Hippocampal formation (tissue), 2 donors: ENCODE results near the gene CXCR1.
A peak's percentile ranks its signal among the peaks of the same experiment; 100 is the strongest.
"Not testable (repeated sequence)": the region's sequence is repeated elsewhere in the genome, so short reads cannot be mapped to it uniquely, and the experiment has no call there.

Experiments used
- DNase-seq, 2 donors: peaks; one replicate each; lab custom pipeline; 2025; lab: John Stamatoyannopoulos, UW

Gene CXCR1

GRCh38 chr2:218161644-218162043 lies 5.1 kb downstream of the CXCR1 start:
- no peak for DNase-seq

DNA sequence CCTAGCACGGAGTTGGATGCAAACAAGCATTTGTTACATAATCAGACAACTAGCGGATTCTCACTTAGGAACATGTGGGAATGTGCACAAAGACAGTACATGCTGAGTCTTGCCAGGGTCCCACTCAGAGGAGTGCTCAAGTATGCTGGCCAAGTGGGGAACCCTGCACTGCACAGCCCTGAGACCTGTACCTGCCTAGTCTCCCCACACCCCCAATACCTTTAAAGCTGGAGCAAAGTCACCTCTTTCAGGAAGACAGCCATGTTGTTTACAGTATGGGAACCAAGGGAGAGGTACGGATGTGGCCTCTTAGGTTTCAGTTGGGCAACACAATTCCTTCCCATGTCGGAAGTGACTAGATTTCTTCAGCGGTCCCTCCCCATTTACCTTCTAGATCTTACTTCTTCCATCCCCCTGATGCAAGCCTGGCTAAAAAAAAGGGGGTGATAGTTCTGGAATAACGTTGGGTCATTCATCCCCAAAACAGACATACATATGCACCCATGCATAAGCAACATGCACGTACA lies 10.7 kb downstream of the CXCR1 start:
- DNase-seq: no peak

GRCh38 chr2:218152777-218153176 lies 14.0 kb downstream of the CXCR1 start:
- DNase-seq: no peak

GRCh38 chr2:218152172-218152571 lies 14.6 kb downstream of the CXCR1 start:
- DNase-seq: no peak

GRCh38 chr2:218149848-218150440 lies 16.8 kb downstream of the CXCR1 start:
- DNase-seq: no peak

- DNase-seq: no peak
Measured at GRCh38 chr2:218149098-218149497, 17.7 kb downstream of the CXCR1 start.

DNA sequence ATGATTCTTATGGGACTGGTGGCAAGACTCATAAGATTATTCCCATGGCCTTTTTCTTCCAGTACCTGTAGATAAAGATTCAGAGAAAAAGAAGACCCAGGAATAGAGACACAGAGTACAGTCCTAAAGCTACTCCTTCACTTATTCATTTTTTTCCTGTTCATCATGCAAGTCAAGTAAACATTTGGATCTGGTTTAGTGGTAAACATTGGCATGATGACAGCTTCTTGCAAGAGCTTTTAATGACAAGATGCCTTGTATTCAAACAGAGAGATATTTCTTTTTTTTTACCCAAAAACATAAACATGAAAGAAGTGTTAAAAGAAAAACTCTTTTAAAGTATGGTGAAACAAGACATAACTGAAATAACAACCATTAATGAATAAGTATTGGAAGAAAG lies 20.7 kb downstream of the CXCR1 start:
- no peak for DNase-seq

- DNase-seq: no peak
Measured at GRCh38 chr2:218145124-218145523, 21.6 kb downstream of the CXCR1 start.

- no peak for DNase-seq
Measured at GRCh38 chr2:218138047-218138446, 28.7 kb downstream of the CXCR1 start.

DNA sequence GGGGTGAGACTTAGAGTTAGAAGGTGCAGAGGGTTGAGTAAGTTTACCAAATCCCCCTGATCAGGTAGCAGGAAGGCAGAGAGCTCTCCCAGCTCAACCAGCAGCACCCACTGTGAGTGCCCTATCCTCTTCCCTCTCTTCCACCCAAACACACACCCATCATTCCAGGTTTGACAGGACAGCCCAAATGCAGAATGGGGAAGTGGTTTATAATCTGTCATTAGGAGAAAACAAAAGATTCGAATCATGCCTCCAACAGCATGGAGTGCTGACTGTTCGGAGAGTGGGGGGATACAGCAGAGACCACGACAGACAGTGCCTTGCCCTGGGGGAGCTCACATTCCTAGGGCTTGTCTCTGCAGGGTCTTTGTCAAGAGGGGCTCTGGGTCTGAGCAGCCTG lies 29.2 kb downstream of the CXCR1 start:
- no peak for DNase-seq

- no peak for DNase-seq
Measured at GRCh38 chr2:218130822-218131221, 35.9 kb downstream of the CXCR1 start.

DNA sequence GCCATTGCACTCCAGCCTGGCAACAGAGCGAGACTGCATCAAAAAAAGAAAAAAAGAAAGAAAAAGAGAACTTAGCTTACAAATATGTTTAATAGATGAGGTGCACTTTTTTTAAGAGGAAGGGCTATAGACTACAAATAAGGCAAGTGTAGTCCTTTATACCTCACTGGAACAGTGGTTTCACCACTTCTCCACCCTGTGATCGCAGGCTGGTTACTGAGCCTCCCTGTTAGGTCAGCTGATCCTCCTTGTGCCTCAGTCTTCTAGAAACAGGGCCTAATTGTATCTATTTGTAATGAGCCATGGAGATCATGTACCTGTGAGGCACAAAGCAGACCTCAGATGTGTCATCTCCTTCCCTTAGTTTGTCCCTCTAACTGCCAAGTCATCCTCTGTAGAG lies 36.4 kb downstream of the CXCR1 start:
- DNase-seq: no peak

DNA sequence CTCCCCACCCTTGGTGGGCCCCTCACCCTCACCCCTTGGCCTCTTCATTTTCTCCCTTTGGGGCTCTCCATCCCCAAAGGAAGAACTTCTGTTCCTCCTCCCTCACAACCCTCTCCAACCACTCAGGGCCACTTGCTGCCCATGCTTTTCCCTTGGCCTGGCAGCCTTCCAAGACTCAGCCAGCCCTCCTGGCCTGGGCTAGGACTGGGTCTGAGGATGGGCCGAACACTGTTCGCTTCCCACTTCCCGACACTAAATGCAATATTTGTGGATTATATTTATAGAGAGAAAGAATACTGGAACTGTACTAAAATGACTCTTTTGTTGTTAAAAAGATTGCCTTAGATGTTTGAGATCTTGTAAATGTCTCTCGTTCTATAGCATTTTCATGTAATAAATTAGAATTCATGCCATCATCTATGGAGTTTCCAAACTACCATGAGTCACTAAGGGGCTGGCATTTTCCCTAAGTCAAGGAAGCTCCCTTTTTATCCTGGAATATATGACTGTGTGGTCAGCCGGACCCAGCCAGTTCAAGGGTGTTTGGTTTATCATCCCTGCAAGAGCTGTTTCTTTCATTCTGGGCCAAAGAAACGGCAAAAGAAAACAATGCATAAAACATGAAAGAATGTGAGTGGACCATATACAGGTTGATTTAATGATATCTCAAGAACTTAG lies 37.2 kb downstream of the CXCR1 start:
- DNase-seq: no peak

DNA sequence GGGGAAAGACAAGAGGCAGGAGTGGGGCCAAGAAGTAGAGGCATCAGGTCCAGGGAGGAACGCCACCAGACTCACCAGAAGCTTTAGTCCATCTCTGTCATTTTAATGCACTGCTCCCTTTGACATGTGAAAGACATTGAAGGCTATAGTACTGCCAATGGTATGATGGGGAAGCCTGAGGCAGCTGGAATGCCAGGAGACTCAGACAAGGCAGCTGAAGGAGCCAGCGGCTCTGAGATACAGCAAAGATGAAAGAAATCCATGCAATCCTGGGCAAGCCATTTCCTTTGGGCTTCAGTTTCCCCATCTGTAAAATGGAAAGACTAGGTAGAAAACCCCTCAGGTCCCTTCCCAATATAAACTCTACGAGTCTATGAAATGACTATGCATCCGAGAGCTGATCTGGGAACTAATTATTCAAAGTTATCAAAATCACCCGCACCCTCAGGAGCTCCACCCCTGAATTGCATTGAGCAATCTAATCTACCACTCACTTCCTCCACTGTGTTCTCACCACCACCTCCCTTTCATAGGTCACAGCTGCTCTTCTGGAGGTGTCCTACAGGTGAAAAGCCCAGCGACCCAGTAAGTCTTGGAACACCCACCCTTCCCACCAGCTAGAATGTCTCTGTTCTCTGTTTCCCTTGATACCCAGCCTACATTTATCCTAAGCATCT lies 37.8 kb downstream of the CXCR1 start:
- DNase-seq: no peak

DNA sequence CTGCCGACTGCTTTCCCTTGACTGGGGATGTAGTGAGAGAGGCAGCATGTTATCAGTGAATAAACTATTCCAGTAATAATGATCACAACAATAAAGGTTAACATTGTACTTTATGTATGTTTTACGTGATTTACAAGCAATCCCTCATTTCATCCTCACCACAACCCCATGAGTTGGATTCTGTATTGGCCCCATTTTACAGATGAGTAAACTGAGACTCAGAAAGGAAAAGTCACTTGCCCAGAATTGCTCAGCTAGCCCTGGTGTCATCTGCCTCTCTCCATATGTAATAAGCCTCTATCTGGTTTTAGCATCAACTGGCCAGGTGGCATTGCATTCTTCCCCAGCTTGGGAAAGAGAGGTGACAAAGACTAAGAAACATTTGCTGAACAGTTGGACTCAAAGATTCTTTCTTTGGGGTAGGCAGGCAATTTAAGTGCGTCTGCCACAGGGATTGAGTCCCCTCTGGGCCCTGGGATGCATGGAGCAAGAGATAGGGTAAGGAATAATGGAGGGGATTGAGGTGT lies 38.8 kb downstream of the CXCR1 start:
- no peak for DNase-seq

DNA sequence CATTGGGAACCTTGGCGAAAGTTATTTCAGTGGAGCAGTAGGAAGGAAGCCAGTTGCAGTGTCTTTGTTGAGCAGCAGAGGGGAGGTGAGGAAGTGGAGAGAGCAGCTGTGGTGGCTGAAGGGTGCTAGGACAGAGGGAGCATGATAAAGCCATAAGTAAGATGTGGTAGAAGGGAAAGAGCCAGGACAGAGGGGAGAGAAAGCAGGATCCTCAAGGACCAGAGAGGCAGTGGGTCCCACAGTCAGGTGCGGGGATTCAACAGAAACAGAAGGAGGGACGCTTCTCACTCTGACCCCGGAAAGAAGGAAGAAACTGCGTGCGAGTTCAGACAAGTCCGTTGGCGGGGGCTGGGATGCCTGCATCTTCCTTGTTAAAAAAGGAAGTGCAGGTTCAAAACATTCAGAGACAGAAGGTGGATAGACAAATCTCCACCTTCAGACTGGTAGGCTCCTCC lies 41.1 kb downstream of the CXCR1 start, which contains the start of gene CXCR2:
Gene CXCR2 (plus strand): TSS at position 403 of the 455 bp plus-strand sequence. CDS start 8,774 bp downstream, outside the sequence.
- peak in 1 of 2 donors; percentile 5 for DNase-seq

DNA sequence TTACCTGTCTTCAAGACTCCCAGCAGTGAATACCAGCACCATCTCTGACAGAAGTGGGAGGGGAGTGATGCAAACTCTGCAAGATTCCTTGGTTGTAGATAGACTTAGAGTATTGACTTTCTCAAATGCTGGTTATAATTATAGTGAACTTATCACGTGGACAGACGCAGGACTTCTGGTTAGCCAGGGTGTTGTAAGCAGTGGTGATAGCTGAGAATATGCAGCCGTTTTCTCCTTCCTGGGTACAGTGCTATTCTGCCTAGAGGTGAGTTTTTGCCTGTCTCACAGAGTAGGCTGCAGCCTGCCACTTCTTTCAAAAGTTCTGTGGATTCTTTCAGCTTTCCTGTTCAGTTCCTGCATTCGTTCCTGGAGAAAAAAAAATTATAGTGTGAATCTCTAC lies 41.7 kb downstream of the CXCR1 start:
- no peak for DNase-seq

GRCh38 chr2:218123986-218124385 lies 42.8 kb downstream of the CXCR1 start:
- no peak for DNase-seq

GRCh38 chr2:218122286-218122685 lies 44.5 kb downstream of the CXCR1 start:
- DNase-seq: not testable (repeated sequence)

DNA sequence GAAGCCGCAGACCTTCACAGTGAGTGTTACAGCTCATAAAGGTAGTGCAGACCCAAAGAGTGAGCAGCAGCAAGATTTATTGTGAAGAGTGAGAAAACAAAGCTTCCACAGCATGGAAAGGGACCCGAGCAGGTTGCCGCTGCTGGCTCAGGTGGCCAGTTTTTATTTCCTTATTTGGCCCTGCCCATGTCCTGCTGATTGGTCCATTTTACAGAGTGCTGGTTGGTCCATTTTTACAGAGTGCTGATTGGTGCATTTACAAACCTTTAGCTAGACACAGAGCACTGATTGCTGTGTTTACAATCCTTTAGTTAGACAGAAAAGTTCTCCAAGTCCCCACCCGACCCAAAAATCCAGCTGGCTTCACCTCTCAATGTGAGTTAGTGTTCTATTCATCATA lies 45.0 kb downstream of the CXCR1 start:
- DNase-seq: not testable (repeated sequence)
